Heart left ventricle (tissue), 13 donors: ENCODE data around the gene KCNH3.

Experiments used
- CTCF ChIP-seq, 12 donors: fragments of 200-600 bp; sonication (generic) in 4 of 12; IDR thresholded peaks; one replicate each; pipeline versions ENCODE4 v1.5.0 to v1.8.0; 2018 to 2022; ENCODE audit warnings: antibody characterized with exemption in 12 of 12, mild to moderate bottlenecking in 5 of 12
- POLR2A ChIP-seq, 2 donors: fragments of 450-650 bp; IDR thresholded peaks; one replicate each; pipeline ENCODE4 v1.6.1; 2017; ENCODE audit warnings: antibody characterized with exemption in 2 of 2, mild to moderate bottlenecking in 2 of 2, moderate library complexity in 2 of 2
- donor health status: ischemic (EF 13 %, LVEDD 7.1; RV severe dilation, severe dysfunction).
- donor health status: DM: no; HTN: yes; CAD: no.
- donor health status: DM: no; HTN: no; CAD: no.
- donor health status: ischemic (EF 25% LVEDD 6.9; RV normal size, moderate dysfunction).
- donor health status: ischemic (EF 25% LVEDD 5.7; RV mildly dilated, moderate dysfunction).
- donor health status: ischemic (EF 35%, LVEDD 5.7; RV mildly dilated, moderate dysfunction).
- donor health status: nonischemic (EF 11% LVEDD 7.7; RV severe dilation, severe dysfunction).
- donor health status: DM: yes; HTN: yes; CAD: no.
- donor health status: PGD.
- donor health status: ischemic (EF 29% LVEDD 5.4; RV normal size, mild dysfunction).
- donor health status: nonischemic (EF 23%, LVEDD 6.1; RV moderate dilation, normal function).

- no peak for TF ChIP-seq CTCF (IDR thresholded peaks at IDR 0.05)
- no peak for TF ChIP-seq POLR2A (IDR thresholded peaks at IDR 0.05)
Observed at GRCh38 chr12:49603721-49604120, 64.9 kb downstream of the KCNH3 start.
